Measurements from ENCODE around the gene CCDC92B.
"Not testable (repeated sequence)": the region's sequence is repeated elsewhere in the genome, so short reads cannot be mapped to it uniquely, and the experiment has no call there.

Gene CCDC92B

GRCh38 chr17:2699216-2699805 lies 50.1 kb downstream of the CCDC92B start:
- H3K27me3 ChIP-seq (ENCODE audit: insufficient read depth, low read length) = not testable (repeated sequence)

DNA sequence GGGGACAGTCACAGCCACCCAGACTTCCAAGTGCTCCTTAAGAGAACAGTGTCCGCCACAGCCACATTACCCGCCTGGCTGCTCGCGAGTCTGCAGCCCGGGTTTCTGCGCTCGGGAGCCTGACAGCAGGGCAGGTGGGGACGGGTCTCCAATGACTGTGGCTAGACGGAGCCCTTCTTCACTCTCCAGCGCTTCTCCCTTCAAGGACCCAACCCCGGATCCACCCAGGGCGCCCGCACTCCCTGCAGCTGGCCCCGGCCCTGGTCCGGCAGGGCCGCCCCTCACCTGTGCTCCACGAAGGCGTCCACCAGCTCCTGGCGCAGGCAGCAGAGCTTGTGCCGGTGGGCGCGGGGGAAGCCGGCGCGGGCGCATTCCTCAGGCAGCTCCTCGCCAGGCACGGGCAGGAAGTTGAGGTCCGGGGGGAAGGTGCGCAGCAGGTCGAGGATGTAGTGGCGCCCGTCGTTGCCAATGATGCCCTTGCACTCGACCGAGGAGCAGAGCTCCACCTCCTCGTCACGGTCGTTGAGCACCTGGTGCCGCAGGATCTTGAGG lies 51.8 kb downstream of the CCDC92B start:
- peaks cover 69% of the 10 kb centered on the region for H3K36me3 ChIP-seq (ENCODE audit: insufficient read depth, low read depth, low read length)
- H3K27me3 ChIP-seq (ENCODE audit: insufficient read depth, low read length) = no peaks in the 10 kb centered on the region
- no peaks in the 10 kb centered on the region for H3K4me1 ChIP-seq (ENCODE audit: insufficient read depth, low read length)
- no peaks in the 10 kb centered on the region for H3K9me3 ChIP-seq (ENCODE audit: insufficient read depth, low read depth, low read length)
- H3K27ac ChIP-seq (ENCODE audit: low read length) = no peak overlapping the region
- no peak overlapping the region for H3K9ac ChIP-seq (ENCODE audit: low read depth, low read length)
- H3K4me3 ChIP-seq (ENCODE audit: low read length) = no peak overlapping the region

More at GRCh38 chr17:2699216-2699805, 50.1 kb downstream of the CCDC92B start:
- not testable (repeated sequence) for H3K9me3 ChIP-seq (ENCODE audit: insufficient read depth, low read depth, low read length); H3K4me3 ChIP-seq (ENCODE audit: low read length); H3K9ac ChIP-seq (ENCODE audit: low read depth, low read length); H3K27ac ChIP-seq (ENCODE audit: low read length); H3K4me1 ChIP-seq (ENCODE audit: insufficient read depth, low read length)
- peaks cover 69% of the 10 kb centered on the region for H3K36me3 ChIP-seq (ENCODE audit: insufficient read depth, low read depth, low read length)

GRCh38 chr17:2695961-2696760 lies 53.3 kb downstream of the CCDC92B start:
- Histone ChIP-seq H3K9me3 (ENCODE audit: insufficient read depth, low read depth, low read length) (no peaks in the 10 kb centered on the region), H3K4me1 (ENCODE audit: insufficient read depth, low read length) (no peaks in the 10 kb centered on the region), H3K27me3 (ENCODE audit: insufficient read depth, low read length) (no peaks in the 10 kb centered on the region), H3K36me3 (ENCODE audit: insufficient read depth, low read depth, low read length) (peaks cover 60% of the 10 kb centered on the region), H3K27ac (ENCODE audit: low read length) (no peak overlapping the region), H3K9ac (ENCODE audit: low read depth, low read length) (no peak overlapping the region), H3K4me3 (ENCODE audit: low read length) (no peak overlapping the region)

DNA sequence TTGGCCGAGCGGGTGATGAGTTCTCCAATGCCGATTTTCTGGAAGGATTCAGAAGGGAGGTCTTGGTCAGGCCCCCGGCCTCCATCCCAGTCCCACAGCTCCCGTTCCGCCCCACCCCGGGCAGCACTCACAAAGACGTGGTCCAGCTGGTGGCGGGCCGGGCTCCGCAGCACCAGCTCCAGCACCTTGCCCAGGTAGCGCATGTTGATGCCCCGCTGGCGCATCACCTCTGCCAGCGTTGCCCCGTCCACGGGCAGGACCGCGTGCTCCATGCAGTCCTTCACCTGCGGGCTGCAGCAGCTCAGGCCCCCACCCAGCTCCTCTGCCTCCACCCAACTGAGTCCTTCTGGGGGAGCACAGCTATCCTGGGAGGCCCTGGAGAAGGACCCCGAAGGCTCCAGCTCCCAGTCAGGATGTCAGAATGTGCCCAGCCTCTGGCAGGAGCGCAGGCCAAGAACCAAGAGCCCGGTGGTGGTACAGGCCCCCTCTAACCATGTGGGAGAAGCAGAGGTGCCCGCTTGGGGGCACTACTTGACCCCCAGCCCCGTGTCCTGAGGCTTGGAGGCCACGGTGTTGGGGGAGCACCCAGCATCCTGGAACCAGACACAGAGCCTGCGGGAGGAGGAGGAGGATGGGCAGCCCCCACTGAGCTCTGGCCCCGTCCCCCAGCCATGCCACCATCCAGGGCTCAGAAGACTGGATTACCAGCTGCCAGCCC lies 54.0 kb downstream of the CCDC92B start:
- Histone ChIP-seq H3K9me3 (ENCODE audit: insufficient read depth, low read depth, low read length) (no peaks in the 10 kb centered on the region), H3K27ac (ENCODE audit: low read length) (no peak overlapping the region), H3K36me3 (ENCODE audit: insufficient read depth, low read depth, low read length) (peaks cover 56% of the 10 kb centered on the region), H3K4me1 (ENCODE audit: insufficient read depth, low read length) (no peaks in the 10 kb centered on the region), H3K4me3 (ENCODE audit: low read length) (no peak overlapping the region), H3K9ac (ENCODE audit: low read depth, low read length) (no peak overlapping the region), H3K27me3 (ENCODE audit: insufficient read depth, low read length) (no peaks in the 10 kb centered on the region)

- peaks cover 49% of the 10 kb centered on the region for H3K36me3 ChIP-seq (ENCODE audit: insufficient read depth, low read depth, low read length)
- H3K27me3 ChIP-seq (ENCODE audit: insufficient read depth, low read length) = no peaks in the 10 kb centered on the region
- no peak overlapping the region for H3K9ac ChIP-seq (ENCODE audit: low read depth, low read length)
Observed at GRCh38 chr17:2694381-2695242, 54.8 kb downstream of the CCDC92B start.

GRCh38 chr17:2693561-2694380 lies 55.7 kb downstream of the CCDC92B start:
- H3K27me3 ChIP-seq (ENCODE audit: insufficient read depth, low read length) = no peaks in the 10 kb centered on the region
- no peaks in the 10 kb centered on the region for H3K9me3 ChIP-seq (ENCODE audit: insufficient read depth, low read depth, low read length)
- H3K36me3 ChIP-seq (ENCODE audit: insufficient read depth, low read depth, low read length) = peaks cover 43% of the 10 kb centered on the region
- no peak overlapping the region for H3K27ac ChIP-seq (ENCODE audit: low read length)
- H3K9ac ChIP-seq (ENCODE audit: low read depth, low read length) = no peak overlapping the region
- H3K4me1 ChIP-seq (ENCODE audit: insufficient read depth, low read length) = no peaks in the 10 kb centered on the region
- H3K4me3 ChIP-seq (ENCODE audit: low read length) = no peak overlapping the region

More at GRCh38 chr17:2694381-2695242, 54.8 kb downstream of the CCDC92B start:
- no peaks in the 10 kb centered on the region for H3K9me3 ChIP-seq (ENCODE audit: insufficient read depth, low read depth, low read length)
- H3K4me3 ChIP-seq (ENCODE audit: low read length) = no peak overlapping the region
- H3K4me1 ChIP-seq (ENCODE audit: insufficient read depth, low read length) = no peaks in the 10 kb centered on the region
- H3K27ac ChIP-seq (ENCODE audit: low read length) = no peak overlapping the region

GRCh38 chr17:2692781-2693135 lies 56.7 kb downstream of the CCDC92B start:
- peaks cover 36% of the 10 kb centered on the region for H3K36me3 ChIP-seq (ENCODE audit: insufficient read depth, low read depth, low read length)
- no peak overlapping the region for H3K27ac ChIP-seq (ENCODE audit: low read length)
- H3K27me3 ChIP-seq (ENCODE audit: insufficient read depth, low read length) = no peaks in the 10 kb centered on the region
- H3K4me1 ChIP-seq (ENCODE audit: insufficient read depth, low read length) = no peaks in the 10 kb centered on the region
- H3K9me3 ChIP-seq (ENCODE audit: insufficient read depth, low read depth, low read length) = no peaks in the 10 kb centered on the region
- no peak overlapping the region for H3K4me3 ChIP-seq (ENCODE audit: low read length)
- H3K9ac ChIP-seq (ENCODE audit: low read depth, low read length) = no peak overlapping the region

GRCh38 chr17:2691965-2692780 lies 57.3 kb downstream of the CCDC92B start:
- no peaks in the 10 kb centered on the region for H3K9me3 ChIP-seq (ENCODE audit: insufficient read depth, low read depth, low read length)
- H3K27me3 ChIP-seq (ENCODE audit: insufficient read depth, low read length) = no peaks in the 10 kb centered on the region
- no peaks in the 10 kb centered on the region for H3K4me1 ChIP-seq (ENCODE audit: insufficient read depth, low read length)
- no peak overlapping the region for H3K4me3 ChIP-seq (ENCODE audit: low read length)
- no peak overlapping the region for H3K27ac ChIP-seq (ENCODE audit: low read length)
- H3K36me3 ChIP-seq (ENCODE audit: insufficient read depth, low read depth, low read length) = peaks cover 30% of the 10 kb centered on the region
- no peak overlapping the region for H3K9ac ChIP-seq (ENCODE audit: low read depth, low read length)

DNA sequence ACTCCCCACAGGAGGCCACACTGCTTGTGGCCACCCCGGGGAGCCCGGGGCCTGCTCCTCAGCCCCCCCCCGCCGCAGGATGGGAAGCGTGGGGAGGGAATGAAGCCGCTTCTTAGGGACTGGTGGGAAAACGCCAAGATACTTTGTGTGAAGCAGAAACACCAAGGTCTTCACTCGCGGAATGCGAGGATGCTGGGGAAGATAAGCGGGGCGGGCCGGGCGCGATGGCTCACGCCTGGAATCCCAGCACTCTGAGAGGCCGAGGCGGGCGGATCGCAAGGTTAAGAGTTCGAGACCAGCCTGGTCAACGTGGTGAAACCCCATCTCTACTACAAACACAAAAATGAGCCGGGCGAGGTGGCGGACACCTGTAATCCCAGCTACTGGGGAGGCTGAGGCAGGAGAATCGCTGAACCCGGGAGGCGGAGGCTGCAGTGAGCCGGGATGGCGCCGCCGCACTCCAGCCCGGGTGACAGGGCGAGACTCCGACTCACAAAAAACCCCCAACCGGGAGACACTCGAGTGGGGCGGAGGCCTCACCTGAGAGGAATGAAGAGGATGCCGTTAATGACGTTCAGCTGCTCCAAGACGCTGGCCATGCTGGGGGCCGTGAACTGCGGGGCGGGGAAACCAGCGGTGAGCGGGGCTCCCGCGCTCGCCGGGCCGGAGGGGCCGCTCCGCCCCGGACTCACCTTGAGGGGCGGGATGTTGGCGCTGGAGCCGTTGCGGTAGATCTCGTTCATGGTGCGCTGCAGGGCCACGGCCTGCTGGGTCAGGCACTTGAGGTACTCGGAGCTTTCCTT lies 58.2 kb downstream of the CCDC92B start:
- Histone ChIP-seq H3K4me1 (ENCODE audit: insufficient read depth, low read length) (no peaks in the 10 kb centered on the region), H3K9ac (ENCODE audit: low read depth, low read length) (no peak overlapping the region), H3K9me3 (ENCODE audit: insufficient read depth, low read depth, low read length) (no peaks in the 10 kb centered on the region), H3K4me3 (ENCODE audit: low read length) (no peak overlapping the region), H3K36me3 (ENCODE audit: insufficient read depth, low read depth, low read length) (peaks cover 23% of the 10 kb centered on the region), H3K27me3 (ENCODE audit: insufficient read depth, low read length) (no peaks in the 10 kb centered on the region), H3K27ac (ENCODE audit: low read length) (no peak overlapping the region)
